CMK (cell line): ENCODE measurements around the gene CIDEC.

Source experiments
- DNase-seq: peaks from one replicate; pipeline ENCODE4 v3.0.0-alpha.2; 2010; ENCODE audit warnings: low read depth

CIDEC gene

GRCh38 chr3:9879830-9880549 is at the start of gene CIDEC:
Gene CIDEC, minus strand, starts transcription at chr3:9880253. Its CDS starts 1,767 bp downstream, at chr3:9878486.
- no peak for DNase-seq

DNA sequence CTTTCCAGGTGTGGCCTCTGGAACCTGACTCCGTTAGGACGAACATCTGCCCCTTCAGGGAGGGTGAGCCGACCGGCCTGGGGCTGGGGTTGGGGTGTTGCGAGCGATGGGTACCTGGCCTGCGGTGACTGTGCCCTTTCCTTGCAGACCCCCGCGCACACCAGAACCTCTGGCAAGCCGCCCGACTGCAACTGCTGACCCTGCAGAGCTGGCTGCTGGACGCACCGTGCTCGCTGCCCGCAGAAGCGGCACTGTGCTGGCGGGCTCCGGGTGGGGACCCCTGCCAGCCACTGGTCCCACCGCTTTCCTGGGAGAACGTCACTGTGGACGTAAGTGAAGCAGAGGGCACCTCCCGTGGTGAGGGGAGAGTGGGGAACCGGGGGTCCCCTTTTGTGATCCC is 48.1 kb upstream of the CIDEC start:
- no peak for DNase-seq

DNA sequence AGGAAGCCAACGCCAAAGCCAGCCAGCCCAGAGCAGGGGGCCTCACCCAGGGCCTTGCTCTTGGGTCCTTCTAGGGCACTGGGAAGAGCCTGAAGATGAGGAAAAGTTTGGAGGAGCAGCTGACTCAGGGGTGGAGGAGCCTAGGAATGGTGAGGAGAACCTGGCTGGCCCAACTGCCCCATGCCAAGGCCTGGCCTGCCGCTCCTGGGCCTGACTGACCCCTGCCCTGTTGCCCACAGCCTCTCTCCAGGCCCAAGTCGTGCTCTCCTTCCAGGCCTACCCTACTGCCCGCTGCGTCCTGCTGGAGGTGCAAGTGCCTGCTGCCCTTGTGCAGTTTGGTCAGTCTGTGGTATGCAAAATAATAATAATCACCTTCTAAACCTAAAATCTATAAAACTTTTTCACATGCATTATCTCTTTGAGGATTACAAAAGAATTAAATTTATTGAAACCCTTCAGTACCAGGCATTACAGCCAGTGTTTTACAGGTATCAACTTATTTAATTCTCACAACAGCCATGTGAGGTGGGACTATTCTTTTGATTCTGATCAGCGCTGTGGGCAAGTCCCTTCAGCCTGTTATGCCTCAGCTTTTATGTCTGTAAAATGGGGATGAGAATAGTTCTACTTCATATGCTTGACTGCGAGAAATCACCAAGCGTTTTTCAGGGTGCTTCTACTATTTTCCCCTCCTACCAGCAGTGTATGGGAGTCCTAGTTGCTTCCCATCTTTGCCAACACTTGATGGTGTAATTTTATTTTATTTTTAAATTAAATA is 38.4 kb upstream of the CIDEC start:
- DNase-seq = no peak

GRCh38 chr3:9917820-9918219 is 37.8 kb upstream of the CIDEC start:
- DNase-seq = no peak

DNA sequence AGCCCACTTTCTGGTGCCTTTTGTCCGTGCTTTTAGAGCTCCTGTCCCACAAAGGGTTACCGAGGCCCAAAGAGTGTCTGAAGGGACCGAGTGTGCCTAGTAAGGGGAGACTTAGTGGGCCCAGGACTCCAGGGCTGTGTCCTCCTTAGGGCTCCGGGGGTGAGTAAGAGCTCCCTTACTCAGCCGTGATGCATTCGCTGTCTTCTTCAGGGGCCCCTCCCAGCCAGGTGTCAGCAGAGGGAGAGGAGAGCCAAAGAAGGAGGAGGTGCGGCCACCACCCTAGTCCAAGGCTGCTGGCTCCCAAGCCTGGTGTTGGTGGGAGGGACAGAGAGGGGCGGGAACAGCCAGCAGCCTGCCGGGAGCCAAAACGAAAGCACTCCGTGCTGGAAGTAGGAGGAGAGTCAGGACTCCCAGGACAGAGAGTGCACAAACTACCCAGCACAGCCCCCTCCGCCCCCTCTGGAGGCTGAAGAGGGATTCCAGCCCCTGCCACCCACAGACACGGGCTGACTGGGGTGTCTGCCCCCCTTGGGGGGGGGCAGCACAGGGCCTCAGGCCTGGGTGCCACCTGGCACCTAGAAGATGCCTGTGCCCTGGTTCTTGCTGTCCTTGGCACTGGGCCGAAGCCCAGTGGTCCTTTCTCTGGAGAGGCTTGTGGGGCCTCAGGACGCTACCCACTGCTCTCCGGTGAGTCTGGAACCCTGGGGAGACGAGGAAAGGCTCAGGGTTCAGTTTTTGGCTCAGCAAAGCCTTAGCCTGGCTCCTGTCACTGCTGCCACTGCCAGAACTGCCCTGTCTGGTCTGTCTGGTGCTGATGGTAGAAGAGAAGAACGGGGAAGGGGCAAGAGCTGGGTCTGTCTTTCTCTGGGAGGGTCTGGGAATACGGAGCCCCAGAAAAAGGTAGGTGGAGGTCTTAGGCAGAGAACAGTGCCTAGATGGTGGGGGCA is 37.0 kb upstream of the CIDEC start, which contains the start of gene IL17RC:
IL17RC (plus strand) TSS at position 365 of the 947 bp plus-strand sequence; CDS start at position 583, 218 bp downstream.
- DNase-seq = no peak

GRCh38 chr3:9916346-9916733 is 36.3 kb upstream of the CIDEC start:
- no peak for DNase-seq

- peak; percentile 70 for DNase-seq
Measured at GRCh38 chr3:9915254-9916141, 35.4 kb upstream of the CIDEC start.

- DNase-seq = no peak
Measured at GRCh38 chr3:9914559-9915253, 34.7 kb upstream of the CIDEC start.

DNA sequence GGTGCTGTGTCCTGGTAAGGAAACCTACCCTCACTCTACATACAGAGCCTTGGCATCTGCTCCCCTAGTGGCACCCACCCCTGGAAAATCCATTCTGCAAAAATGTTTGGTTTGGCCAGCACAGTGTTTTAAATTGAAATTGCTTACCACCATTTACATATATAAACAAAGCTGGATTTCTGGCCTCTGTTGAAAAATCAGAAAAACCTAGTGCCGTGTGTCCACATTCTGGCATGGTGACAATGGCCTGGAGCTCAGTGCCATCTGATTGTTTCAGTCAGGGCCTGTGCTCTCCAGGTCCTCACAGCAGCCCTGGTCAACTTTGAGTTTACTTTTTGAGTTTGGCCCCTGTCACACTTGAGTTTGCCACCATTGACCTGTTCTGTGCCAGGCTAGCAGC is 34.0 kb upstream of the CIDEC start:
- DNase-seq = no peak

DNA sequence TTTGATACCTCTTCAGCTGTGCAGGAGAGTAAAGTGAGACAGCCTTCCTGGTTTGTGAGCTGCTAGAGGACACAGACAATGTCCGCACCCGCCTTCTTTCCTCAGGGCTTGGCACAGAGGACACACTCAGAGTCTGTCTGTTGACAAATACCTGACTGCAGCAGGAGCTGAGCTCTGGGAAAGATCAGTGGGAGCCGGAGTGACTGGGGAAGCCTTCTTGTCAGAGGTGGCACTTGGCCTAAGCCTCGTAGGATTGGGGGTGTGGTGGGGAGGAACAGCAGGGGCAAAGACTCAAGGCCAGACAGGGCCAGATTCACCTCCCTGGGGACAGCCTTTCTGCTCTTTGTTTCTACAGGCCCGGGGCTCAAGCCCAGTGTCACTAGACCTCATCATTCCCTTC is 33.5 kb upstream of the CIDEC start:
- DNase-seq = no peak

DNA sequence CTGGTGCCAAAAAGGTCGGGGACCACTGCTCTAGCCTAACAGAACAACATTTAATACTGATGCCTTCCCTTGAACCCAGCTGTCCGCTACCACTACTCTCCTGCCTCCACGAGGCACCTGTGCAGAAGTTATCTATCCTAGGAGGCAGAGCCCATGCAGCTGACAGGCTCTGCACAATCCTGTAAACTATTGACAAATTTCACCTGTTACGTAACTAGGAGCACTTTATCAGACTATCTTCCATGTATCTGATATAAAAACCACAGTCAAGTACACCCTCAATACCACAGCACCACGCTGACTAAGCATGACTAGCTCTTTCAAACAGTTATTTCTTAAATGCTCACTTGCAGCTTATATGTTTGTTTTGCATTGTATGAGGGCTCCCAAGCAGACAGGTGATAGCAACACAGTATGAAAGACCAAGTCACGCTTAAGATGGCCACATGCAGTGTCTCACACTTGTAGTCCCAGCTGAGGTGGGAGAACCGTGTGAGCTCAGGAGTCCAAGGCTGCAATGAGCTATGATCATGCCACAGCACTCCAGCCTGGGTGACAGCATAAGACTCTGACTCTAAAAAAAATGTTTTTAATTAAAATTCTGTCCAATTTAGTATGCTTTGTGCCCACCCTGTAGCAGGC is 32.4 kb upstream of the CIDEC start:
- DNase-seq = no peak

GRCh38 chr3:9911863-9912262 is 31.8 kb upstream of the CIDEC start:
- DNase-seq = no peak

- no peak for DNase-seq
Measured at GRCh38 chr3:9909221-9910013, 29.4 kb upstream of the CIDEC start.

- DNase-seq = no peak
Measured at GRCh38 chr3:9908286-9908685, 28.2 kb upstream of the CIDEC start.

DNA sequence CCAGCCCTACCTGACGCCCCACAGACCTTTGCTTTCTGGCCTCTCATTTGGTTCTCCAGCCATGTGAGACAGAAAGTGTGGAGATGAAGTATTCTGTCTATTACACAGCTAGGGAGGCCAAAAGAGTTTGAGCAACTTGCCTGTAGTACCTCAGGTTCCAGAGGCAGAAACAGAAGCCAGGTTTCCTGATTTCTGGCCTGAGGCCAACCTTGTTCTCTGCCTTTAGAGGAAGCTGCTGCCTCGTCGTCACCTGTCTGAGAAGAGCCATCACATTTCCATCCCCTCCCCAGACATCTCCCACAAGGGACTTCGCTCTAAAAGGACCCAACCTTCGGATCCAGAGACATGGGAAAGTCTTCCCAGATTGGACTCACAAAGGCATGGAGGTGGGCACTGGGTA is 26.4 kb upstream of the CIDEC start:
- no peak for DNase-seq

GRCh38 chr3:9903904-9904303 is 23.9 kb upstream of the CIDEC start:
- DNase-seq = no peak

DNA sequence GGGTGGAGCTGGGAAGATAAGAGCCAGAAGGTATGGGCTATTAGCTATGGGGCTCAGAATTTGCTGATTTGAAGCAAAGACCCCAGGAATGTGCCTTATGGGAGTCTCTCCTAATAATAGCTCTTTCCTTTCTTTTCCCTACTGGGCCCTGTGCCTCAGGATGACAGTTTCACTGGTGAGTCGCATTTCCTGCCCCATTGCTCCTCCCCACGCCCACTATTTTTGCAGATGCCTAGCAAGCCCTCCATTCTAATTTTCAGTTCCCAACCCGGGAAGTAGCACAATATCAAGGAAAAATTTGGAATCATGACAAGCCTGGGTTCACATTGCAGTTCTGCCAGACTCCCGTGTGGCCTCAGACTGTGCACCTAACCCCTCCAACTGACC is 23.2 kb upstream of the CIDEC start:
- no peak for DNase-seq

GRCh38 chr3:9902372-9903237 is 22.6 kb upstream of the CIDEC start, which contains the start of gene IL17RE:
Gene IL17RE, plus strand, starts transcription at chr3:9902848. Its CDS starts 85 bp downstream, at chr3:9902933.
- DNase-seq = no peak
